Spleen (tissue), 11 donors: ENCODE results near the gene CERS1. TPM values are rescaled to one million over a fixed set of nuclear protein-coding genes. Genes with fewer than 3 reads are reported as not detected.
"Not testable (repeated sequence)": the region's sequence is repeated elsewhere in the genome, so short reads cannot be mapped to it uniquely, and the experiment has no call there.

ENCODE experiments used
- DNase-seq: peaks from one replicate; pipeline ENCODE4 v3.0.0-alpha.2; 2020
- H3K27ac ChIP-seq, 8 donors: fragments of 200-600 bp; sonication (generic) in 7 of 8; 1 replicate in 4 of 8; 2 replicates in 4 of 8; pipeline versions ENCODE4 v1.5.0 to v1.8.0; 2016 to 2021; ENCODE audit warnings: inconsistent platforms in 4 of 8, mild to moderate bottlenecking in 4 of 8, moderate library complexity in 1 of 8
- H3K27me3 ChIP-seq, 7 donors: fragments of 200-600 bp; sonication (generic) in 6 of 7; replicated peaks in 1 of 7; 1 replicate in 4 of 7; 2 replicates in 3 of 7; pipeline versions ENCODE4 v1.5.0 to v1.8.0; 2016 to 2021; ENCODE audit warnings: inconsistent platforms in 3 of 7, mild to moderate bottlenecking in 1 of 7
- H3K36me3 ChIP-seq, 6 donors: fragments of 200-600 bp; sonication (generic) in 5 of 6; 1 replicate in 4 of 6; 2 replicates in 2 of 6; pipeline versions ENCODE4 v1.5.0 to v1.8.0; 2016 to 2021; ENCODE audit warnings: inconsistent platforms in 2 of 6
- H3K4me1 ChIP-seq, 6 donors: fragments of 200-600 bp; sonication (generic) in 5 of 6; 1 replicate in 3 of 6; 2 replicates in 3 of 6; pipeline versions ENCODE4 v1.5.0 to v1.8.0; 2016 to 2021; ENCODE audit warnings: inconsistent platforms in 3 of 6
- H3K4me3 ChIP-seq, 8 donors: fragments of 200-600 bp; sonication (generic) in 7 of 8; 1 replicate in 4 of 8; 2 replicates in 4 of 8; pipeline versions ENCODE4 v1.5.0 to v1.8.0; 2016 to 2021; ENCODE audit warnings: inconsistent platforms in 4 of 8, mild to moderate bottlenecking in 4 of 8, moderate library complexity in 2 of 8
- H3K9me3 ChIP-seq, 8 donors: fragments of 200-600 bp; sonication (generic) in 7 of 8; 1 replicate in 4 of 8; 2 replicates in 4 of 8; pipeline versions ENCODE4 v1.5.0 to v1.8.0; 2016 to 2021; ENCODE audit warnings: inconsistent platforms in 4 of 8
- POLR2A ChIP-seq, 3 donors: fragments of 450-650 bp; IDR thresholded peaks; one replicate each; pipeline ENCODE4 v1.5.1; 2017; ENCODE audit warnings: antibody characterized with exemption in 3 of 3, mild to moderate bottlenecking in 1 of 3
- POLR2AphosphoS5 ChIP-seq, 3 donors: sonication (generic); formaldehyde crosslinking; IDR thresholded peaks; one replicate each; pipeline ENCODE4 v1.5.1; 2017; ENCODE audit warnings: antibody characterized with exemption in 3 of 3
- WGBS, 5 donors: extraction: QIAGEN DNeasy Blood & Tissue Kit in 3 of 5; methylation state at CpG; one replicate each; pipeline versions ENCODE4 v1.1.5 to v1.1.7; 2013 to 2018; 5-methylcytosine and 5-hydroxymethylcytosine counted together
- intact Hi-C: fragments of 100-400 bp; cut with DNase I; formaldehyde crosslinking; loops from one replicate; pipeline ENCODE4 v1.15.0; 2023; ENCODE audit warnings: low total_unique reads
- polyA plus RNA-seq, 3 donors: library from polyadenylated mRNA; stranded (reverse); fragments of 200-250 nt; gene quantifications; one replicate each; pipeline ENCODE4 v1.2.1, GENCODE V29; 2013
- total RNA-seq, 7 donors: library from RNA; depleted of rRNA in 3 of 7; stranded (reverse); fragments of >200 nt in 3 of 7; fragmentation: NEBNext Ultra II Directional in 4 of 7; extraction: Animal tissue kit (Norgen Biotek cat#: 25700) in 4 of 7; gene quantifications; one replicate each; pipeline versions ENCODE4 v1.1.0 to v1.2.1, GENCODE V29; 2016 to 2021
- TF ChIP-seq, protein P1 (sequence below), 11 experiments: fragments of 200-600 bp in 7 of 11; fragments of 450-650 bp in 4 of 11; sonication (generic) in 4 of 11; IDR thresholded peaks in 8 of 11; conservative IDR thresholded peaks in 3 of 11; 1 replicate in 7 of 11; 2 replicates in 4 of 11; pipeline versions ENCODE4 v1.4.0 to v1.8.0; 2016 to 2021; ENCODE audit warnings: antibody characterized with exemption in 11 of 11, inconsistent platforms in 4 of 11, mild to moderate bottlenecking in 1 of 11
- donor health status: healthy with polysubstance abuse.
- donor health status: DM: no; HTN: no; CAD: no; lungs with moderate emphysema.
- donor health status: DM: no; HTN: no; CAD: no.
- donor health status: Bipolar disorder and iron deficiency.
- donor health status: healthy.
- donor health status: DM: no; HTN: no; CAD: no.
- donor health status: DM: yes; HTN: yes; CAD: no.

CERS1 gene
- total and polyA plus RNA-seq, 10 donors, result 0.06 to 0.50 (median 0.39) TPM; not detected in 4

DNA sequence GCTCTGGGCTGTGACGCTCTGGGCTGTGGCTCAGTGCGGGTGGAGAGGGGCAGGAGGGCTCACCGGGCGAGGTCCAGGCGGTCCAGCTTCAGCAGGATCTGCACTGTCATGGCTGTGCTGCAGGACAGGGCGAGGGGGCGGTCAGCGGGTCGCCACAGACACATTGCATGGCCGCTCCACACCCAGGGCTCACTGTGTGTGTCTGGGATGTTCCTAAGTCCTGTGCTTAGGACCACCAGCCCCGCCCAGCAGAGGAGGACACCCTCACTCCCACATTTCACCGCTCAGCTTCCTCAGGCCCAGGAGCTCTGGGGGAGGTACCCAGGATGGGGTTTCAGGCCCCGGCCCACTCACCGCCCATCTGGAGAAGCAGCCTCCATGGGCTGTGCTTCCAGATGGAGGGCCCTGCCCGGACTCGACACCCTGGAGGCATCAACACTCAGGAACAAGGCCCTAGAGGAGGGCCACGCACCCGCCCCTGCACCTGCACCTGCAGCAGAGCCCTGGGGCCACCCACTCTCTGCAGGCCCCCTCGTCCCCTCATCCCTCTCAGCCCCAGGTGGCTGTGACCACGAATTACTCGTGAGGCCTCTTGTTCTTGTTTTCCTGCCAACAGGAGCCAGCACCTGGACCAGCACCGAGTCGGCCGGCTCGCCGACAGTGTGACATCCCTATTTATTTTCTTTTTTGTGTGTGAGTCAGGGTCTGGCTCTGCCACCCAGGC is 9.7 kb upstream of the CERS1 start:
- Histone ChIP-seq H3K27me3 (no peaks in the 10 kb centered on the region), H3K27ac (no peak overlapping the region), H3K4me3 (no peak overlapping the region), H3K36me3 (peaks cover 0 to 98% (median 84%) of the 10 kb centered on the region in 6 donors), H3K4me1 (no peaks in the 10 kb centered on the region), H3K9me3 (no peaks in the 10 kb centered on the region)
- no peak for DNase-seq
- WGBS, 5 donors, result 74 to 93% (median 91%) methylated on average over 21 to 26 of the region's 26 CpGs
- TF ChIP-seq POLR2AphosphoS5 (IDR thresholded peaks at IDR 0.05), result peak in 2 of 3 donors; percentile 12 to 34
- TF ChIP-seq POLR2A (IDR thresholded peaks at IDR 0.05), result no peak
- intact Hi-C loops, result no loop called here

DNA sequence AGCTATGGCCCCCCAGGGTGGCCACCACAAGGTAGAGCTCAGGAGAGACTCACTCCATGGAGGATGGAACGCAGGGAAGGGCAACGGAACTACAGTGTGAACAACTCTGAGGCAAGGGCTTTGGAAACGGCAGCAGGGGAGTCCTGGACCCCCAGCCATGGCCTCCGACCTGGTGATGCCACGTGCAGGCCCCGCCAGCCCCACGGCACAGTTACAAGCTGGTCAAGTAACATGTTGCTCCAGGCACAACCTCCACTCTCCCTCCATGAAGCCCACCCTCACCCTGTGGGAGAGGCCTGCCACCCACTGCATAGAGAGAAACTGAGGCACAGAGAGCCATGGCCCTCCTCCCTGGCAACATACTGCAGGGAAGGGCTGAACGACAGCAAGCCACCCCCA is 9.1 kb upstream of the CERS1 start:
- DNase-seq, result no peak
- Histone ChIP-seq H3K9me3 (no peaks in the 10 kb centered on the region), H3K27ac (no peak overlapping the region), H3K4me1 (no peaks in the 10 kb centered on the region), H3K27me3 (no peaks in the 10 kb centered on the region), H3K36me3 (peaks cover 0 to 98% (median 84%) of the 10 kb centered on the region in 6 donors), H3K4me3 (no peak overlapping the region)
- intact Hi-C loops, result no loop called here
- 88 to 97% (median 92%) methylated on average over 3 to 8 of the region's 8 CpGs for WGBS, 5 donors
- TF ChIP-seq, protein P1, sequence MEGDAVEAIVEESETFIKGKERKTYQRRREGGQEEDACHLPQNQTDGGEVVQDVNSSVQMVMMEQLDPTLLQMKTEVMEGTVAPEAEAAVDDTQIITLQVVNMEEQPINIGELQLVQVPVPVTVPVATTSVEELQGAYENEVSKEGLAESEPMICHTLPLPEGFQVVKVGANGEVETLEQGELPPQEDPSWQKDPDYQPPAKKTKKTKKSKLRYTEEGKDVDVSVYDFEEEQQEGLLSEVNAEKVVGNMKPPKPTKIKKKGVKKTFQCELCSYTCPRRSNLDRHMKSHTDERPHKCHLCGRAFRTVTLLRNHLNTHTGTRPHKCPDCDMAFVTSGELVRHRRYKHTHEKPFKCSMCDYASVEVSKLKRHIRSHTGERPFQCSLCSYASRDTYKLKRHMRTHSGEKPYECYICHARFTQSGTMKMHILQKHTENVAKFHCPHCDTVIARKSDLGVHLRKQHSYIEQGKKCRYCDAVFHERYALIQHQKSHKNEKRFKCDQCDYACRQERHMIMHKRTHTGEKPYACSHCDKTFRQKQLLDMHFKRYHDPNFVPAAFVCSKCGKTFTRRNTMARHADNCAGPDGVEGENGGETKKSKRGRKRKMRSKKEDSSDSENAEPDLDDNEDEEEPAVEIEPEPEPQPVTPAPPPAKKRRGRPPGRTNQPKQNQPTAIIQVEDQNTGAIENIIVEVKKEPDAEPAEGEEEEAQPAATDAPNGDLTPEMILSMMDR (IDR thresholded peaks at IDR 0.05 in 8 of 11, conservative IDR thresholded peaks at IDR 0.05 in 3 of 11), result no peak
- TF ChIP-seq POLR2AphosphoS5 (IDR thresholded peaks at IDR 0.05), result peak in 1 of 3 donors; percentile 2

DNA sequence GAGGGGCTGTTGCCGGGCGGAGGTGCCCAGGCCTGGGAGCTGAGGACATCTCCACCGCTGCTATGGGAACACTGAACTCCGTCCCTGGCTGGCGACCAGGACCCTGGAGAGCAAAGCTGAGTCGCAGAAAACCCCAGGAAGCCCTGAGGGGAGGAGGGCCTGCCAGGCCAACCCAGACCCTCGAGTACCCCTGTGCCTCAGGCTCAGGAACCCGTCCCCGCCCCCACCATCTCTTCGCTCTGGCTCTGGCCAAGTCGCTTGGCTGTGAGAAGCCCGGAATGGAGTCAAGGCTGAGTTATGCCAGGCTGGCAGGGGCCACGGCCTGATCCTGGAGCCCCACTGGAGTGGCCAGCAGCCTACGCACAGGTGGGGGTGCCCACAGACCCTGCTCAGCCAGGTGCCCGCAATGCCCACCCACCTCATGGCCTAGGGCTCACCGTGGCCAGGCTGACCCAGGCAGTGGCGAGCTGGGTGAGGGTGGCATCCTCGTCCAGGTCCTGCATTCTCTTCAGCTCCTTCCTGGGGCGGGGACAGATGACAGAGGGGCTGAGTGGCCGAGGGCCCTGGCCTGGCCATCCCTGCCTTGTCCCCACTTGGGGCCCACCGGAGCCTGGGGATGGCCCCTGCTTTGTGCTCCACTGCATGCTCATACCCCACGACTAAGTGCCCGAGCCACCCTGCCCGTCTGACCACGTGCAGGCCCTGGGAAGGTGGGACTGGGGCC is 8.5 kb upstream of the CERS1 start:
- no peaks in the 10 kb centered on the region for H3K27me3 ChIP-seq
- no peaks in the 10 kb centered on the region for H3K9me3 ChIP-seq
- H3K36me3 ChIP-seq, result peaks cover 0 to 98% (median 85%) of the 10 kb centered on the region in 6 donors
- H3K4me1 ChIP-seq, result no peaks in the 10 kb centered on the region
- TF ChIP-seq POLR2AphosphoS5 (IDR thresholded peaks at IDR 0.05), result peak in 1 of 3 donors; percentile 57
- TF ChIP-seq, protein P1 (IDR thresholded peaks at IDR 0.05 in 8 of 11, conservative IDR thresholded peaks at IDR 0.05 in 3 of 11), result no peak
- no peak for TF ChIP-seq POLR2A (IDR thresholded peaks at IDR 0.05)
- 91 to 97% (median 95%) methylated on average over 15 to 25 of the region's 25 CpGs for WGBS, 5 donors
- intact Hi-C loops, result no loop called here
- DNase-seq, result no peak
- H3K27ac ChIP-seq, result no peak overlapping the region
- no peak overlapping the region for H3K4me3 ChIP-seq

DNA sequence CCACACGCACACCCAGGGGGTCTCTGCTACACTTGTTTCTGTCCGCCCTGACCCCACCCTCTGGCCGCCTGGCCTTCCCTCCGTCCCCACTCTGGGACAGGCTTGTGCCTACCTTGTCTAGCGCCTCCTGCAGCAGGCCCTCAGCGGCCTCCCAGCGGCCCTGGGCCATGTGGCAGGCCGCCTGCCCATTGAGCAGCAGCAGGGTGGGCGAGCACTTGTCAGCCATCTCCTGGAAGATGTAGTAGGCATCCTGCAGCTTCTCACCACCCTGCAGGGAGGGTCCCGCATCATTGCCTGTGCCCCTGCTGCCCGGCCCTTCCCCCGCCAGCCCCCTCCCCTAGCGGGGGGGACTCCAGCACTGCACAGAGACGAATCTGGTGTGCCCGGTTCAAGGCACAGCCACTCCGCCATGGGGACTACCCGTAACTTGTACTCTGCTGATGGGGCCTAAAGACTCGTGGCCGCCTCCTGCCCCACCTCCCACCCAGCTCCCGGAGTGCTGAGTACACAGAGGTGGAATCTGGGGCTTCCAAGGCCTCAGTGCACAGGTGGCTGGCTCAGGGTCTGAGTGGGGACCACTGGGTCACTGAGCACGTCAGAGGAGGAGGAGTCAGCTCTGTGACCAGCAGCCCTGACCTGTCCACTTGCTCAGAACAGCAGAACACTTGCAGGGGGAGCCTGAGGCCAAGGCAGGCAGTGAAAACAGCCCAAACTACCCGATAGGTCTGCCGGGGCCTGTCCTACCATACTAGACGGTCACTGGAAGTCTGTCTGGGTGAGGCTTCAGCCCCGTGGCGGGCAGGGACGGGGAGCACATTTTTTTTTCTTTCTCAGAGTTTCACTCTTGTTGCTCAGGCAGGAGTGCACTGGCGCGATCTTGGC is 7.4 kb upstream of the CERS1 start:
- Histone ChIP-seq H3K4me3 (no peak overlapping the region), H3K36me3 (peaks cover 0 to 98% (median 87%) of the 10 kb centered on the region in 6 donors), H3K27me3 (no peaks in the 10 kb centered on the region), H3K27ac (no peak overlapping the region), H3K4me1 (no peaks in the 10 kb centered on the region), H3K9me3 (no peaks in the 10 kb centered on the region)
- WGBS, 5 donors, result 91 to 96% (median 93%) methylated on average over 20 to 29 of the region's 29 CpGs
- intact Hi-C loops, result no loop called here
- TF ChIP-seq POLR2A (IDR thresholded peaks at IDR 0.05) (no peak), POLR2AphosphoS5 (IDR thresholded peaks at IDR 0.05) (peak in 1 of 3 donors; percentile 70)
- DNase-seq, result no peak

DNA sequence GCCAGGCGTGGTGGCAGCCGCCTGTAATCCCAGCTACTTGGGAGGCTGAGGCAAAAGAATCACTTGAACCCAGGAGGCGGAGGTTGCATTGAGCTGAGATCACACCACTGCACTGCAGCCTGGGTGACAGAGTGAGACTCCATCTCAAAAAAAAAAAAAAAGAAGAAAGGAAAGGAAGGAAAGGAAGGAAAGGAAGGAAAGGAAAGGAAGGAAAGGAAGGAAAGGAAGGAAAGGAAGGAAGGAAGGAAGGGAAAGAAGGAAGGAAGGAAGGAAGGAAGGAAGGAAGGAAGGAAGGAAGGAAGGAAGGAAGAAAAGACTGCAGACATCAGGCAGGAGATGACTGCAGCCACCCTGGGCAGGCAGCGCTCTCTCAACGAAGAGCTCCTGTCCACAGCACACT is 6.6 kb upstream of the CERS1 start:
- DNase-seq, H3K4me1 ChIP-seq, H3K27me3 ChIP-seq, H3K9me3 ChIP-seq, H3K4me3 ChIP-seq, intact Hi-C loops, H3K27ac ChIP-seq: not testable (repeated sequence)
- peaks cover 0 to 93% (median 78%) of the 10 kb centered on the region in 6 donors for H3K36me3 ChIP-seq
- WGBS, 5 donors, result 95 to 98% (median 97%) methylated on average over 5 of the region's 5 CpGs
